GM18951 (cell line): ENCODE results near the gene DAZAP1.

Experiments used
- POLR2A ChIP-seq: IDR thresholded peaks from 4 replicates; pipeline ENCODE4 v1.6.1; 2011; ENCODE audit warnings: mild to moderate bottlenecking; ENCODE audit not compliant: insufficient read length, insufficient read depth; ENCODE audit errors: extremely low read depth
- in situ Hi-C: fragments of 300-500 bp; cut with MboI; formaldehyde crosslinking; loops from one replicate; pipeline ENCODE4 v1.12.0; 2022; ENCODE audit warnings: low sequenced_read_pairs, mixed read lengths, inconsistent platforms; ENCODE audit not compliant: unreplicated experiment

The DAZAP1 gene

GRCh38 chr19:1407528-1408299 lies at the start of gene DAZAP1:
TSS of gene DAZAP1 (plus strand) at chr19:1407586. CDS start at chr19:1407774, 188 bp downstream.
- in situ Hi-C loops: no loop called here
- no peak for TF ChIP-seq POLR2A

- in situ Hi-C loops: no loop called here
- TF ChIP-seq POLR2A: no peak
These were observed 47.1 kb upstream of the DAZAP1 start for GRCh38 chr19:1360126-1360817.

- in situ Hi-C loops: no loop called here
- no peak for TF ChIP-seq POLR2A
These were observed 46.4 kb upstream of the DAZAP1 start for GRCh38 chr19:1360818-1361461.

DNA sequence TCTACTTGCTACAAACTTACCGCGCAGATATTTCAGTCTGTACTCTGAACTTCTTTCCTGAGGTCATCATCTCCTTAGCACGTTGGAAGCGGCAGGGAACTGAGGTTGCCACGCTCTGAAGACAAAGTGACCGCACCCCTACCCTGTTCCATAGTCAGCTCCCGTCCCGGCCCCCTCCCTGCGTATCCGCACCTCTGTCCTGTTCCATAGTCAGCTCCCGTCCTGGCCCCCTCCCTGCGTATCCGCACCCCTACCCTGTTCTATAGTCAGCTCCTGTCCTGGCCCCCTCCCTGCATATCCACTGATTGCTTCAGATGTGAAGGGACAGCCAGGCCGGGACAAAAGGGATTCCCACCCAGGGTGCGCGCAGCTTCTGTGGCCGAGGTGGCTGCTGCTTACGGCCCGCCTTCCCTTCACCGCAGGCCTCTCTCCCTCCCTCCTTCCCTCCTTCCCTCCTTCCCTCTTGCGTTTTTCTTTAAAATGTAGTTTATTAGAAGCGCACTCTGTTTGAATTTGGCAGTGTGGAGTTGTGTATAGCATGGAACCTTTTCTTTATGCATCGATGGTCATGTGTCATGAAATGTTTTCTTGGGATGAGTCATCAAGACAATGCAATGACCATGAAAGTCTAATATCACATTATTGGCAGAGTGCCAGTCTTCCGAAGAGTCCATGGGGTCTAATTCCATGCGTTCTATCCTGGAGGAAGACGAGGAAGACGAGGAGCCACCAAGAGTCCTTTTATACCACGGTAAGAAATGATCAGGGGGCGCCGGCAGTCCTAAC lies 45.6 kb upstream of the DAZAP1 start:
- no peak for TF ChIP-seq POLR2A
- in situ Hi-C loops: no loop called here

DNA sequence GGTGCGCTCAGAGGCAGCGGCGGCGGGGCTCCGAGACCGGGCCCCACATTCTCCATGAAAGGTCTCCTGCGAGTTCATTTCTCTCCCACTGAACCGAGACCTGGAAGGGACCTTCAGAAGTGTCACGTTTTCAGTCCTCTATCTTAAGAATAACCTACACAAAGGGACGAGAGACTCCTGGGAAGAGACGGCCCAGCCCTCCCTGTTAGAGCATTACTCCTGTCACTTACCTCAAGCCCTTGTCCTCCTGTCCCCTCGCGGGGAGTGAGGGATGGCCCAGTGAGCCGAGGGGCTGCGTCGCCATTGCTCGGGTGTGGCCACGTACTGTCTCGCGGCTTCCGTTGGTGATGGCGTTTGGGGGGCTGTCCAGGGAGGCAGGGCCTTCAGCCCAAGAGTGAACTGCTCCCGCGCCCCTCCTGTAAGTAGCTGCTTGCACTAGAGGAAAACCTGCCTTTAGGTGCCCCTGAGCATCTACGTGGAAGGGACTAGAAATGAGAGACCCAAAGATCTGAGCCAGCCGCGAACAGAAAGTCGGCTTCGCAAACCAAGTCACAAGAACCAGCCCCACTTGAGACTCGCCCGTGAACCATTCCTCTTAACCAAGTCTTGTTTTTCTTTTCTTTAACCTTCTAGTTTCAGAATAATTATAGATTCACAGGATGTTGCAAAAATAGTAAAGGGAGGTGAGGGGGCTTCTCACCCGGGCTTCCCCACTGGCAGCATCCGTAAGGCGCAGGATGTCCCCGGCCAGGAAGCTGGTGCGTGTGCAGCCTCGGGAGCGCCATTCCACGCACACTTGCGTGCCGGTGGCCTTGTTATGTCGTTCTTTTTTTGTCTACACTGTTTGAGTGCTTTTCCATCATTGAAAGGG lies 44.8 kb upstream of the DAZAP1 start:
- in situ Hi-C loops: no loop called here
- no peak for TF ChIP-seq POLR2A

GRCh38 chr19:1363599-1363998 lies 43.8 kb upstream of the DAZAP1 start:
- no peak for TF ChIP-seq POLR2A
- in situ Hi-C loops: no loop called here

GRCh38 chr19:1364070-1364704 lies 43.2 kb upstream of the DAZAP1 start:
- TF ChIP-seq POLR2A: no peak
- in situ Hi-C loops: no loop called here

GRCh38 chr19:1365319-1366269 lies 41.8 kb upstream of the DAZAP1 start:
- TF ChIP-seq POLR2A: no peak
- in situ Hi-C loops: no loop called here

GRCh38 chr19:1366296-1366695 lies 41.1 kb upstream of the DAZAP1 start:
- in situ Hi-C loops: no loop called here
- TF ChIP-seq POLR2A: no peak

GRCh38 chr19:1366899-1367870 lies 40.2 kb upstream of the DAZAP1 start:
- no peak for TF ChIP-seq POLR2A
- in situ Hi-C loops: no loop called here
